WTC11 (cell line): Measurements from ENCODE around the gene CCDC112. TPM values are rescaled to one million over a fixed set of nuclear protein-coding genes. Genes with fewer than 3 reads are reported as not detected.

Source experiments
- ATAC-seq: fragments of 200-7000 bp; cut with Tn5 transposase; 2 replicates; pipeline ENCODE4 v1.10.0; 2021; ENCODE audit warnings: mild to moderate bottlenecking, moderate library complexity
- CTCF ChIA-PET: fragments of 300-600 bp; sonication (Branson Sonifier 250); formaldehyde crosslinking; loops from one replicate; lab custom pipeline; 2021; ENCODE audit warnings: antibody characterized with exemption; lab: Charles Lee
- POLR2A ChIA-PET: fragments of 350-600 bp; sonication (Branson Sonifier 250); formaldehyde crosslinking; loops from one replicate; lab custom pipeline; 2021; ENCODE audit warnings: antibody characterized with exemption; lab: Charles Lee
- DNase-seq: peaks from one replicate; pipeline ENCODE4 v3.0.0; 2021; ENCODE audit warnings: low spot score
- H3K27ac Mint-ChIP-seq: 2 replicates; pipeline ENCODE4 v1.8.0; 2021; ENCODE audit warnings: mixed read lengths
- H3K27me3 Mint-ChIP-seq: 2 replicates; pipeline ENCODE4 v1.8.0; 2021; ENCODE audit warnings: low read depth, mild to moderate bottlenecking, moderate library complexity, mixed read lengths
- H3K36me3 Mint-ChIP-seq: 2 replicates; pipeline ENCODE4 v1.8.0; 2021; ENCODE audit warnings: mixed read lengths
- H3K4me1 Mint-ChIP-seq: 2 replicates; pipeline ENCODE4 v1.8.0; 2022; ENCODE audit warnings: mixed read lengths
- H3K4me3 Mint-ChIP-seq: 2 replicates; pipeline ENCODE4 v1.8.0; 2021; ENCODE audit warnings: mild to moderate bottlenecking, moderate library complexity, mixed read lengths
- H3K9me3 Mint-ChIP-seq: 2 replicates; pipeline ENCODE4 v1.8.0; 2021; ENCODE audit warnings: mixed read lengths
- ARID4B ChIP-seq: sonication (generic); formaldehyde crosslinking; IDR thresholded peaks from 2 replicates; pipeline ENCODE4 v1.8.0; 2023; ENCODE audit warnings: missing genetic modification reagents, mild to moderate bottlenecking, borderline replicate concordance
- ESRRA ChIP-seq: sonication (generic); formaldehyde crosslinking; IDR thresholded peaks from 2 replicates; pipeline ENCODE4 v1.8.1; 2022; ENCODE audit warnings: mild to moderate bottlenecking, missing genetic modification reagents, borderline replicate concordance
- FOXJ3 ChIP-seq: sonication (generic); formaldehyde crosslinking; IDR thresholded peaks from 2 replicates; pipeline ENCODE4 v1.9.0; 2021; ENCODE audit warnings: missing genetic modification reagents, mild to moderate bottlenecking, borderline replicate concordance
- GTF2I ChIP-seq: fragments of 250-450 bp; sonication (Bioruptor Pico); conservative IDR thresholded peaks from 2 replicates; pipeline ENCODE4 v1.4.0; 2021; ENCODE audit warnings: mild to moderate bottlenecking
- HMGA2 ChIP-seq: fragments of 250-450 bp; sonication (Bioruptor Pico); IDR thresholded peaks from 2 replicates; pipeline ENCODE4 v1.4.0; 2021; ENCODE audit warnings: mild to moderate bottlenecking, moderate library complexity
- JAZF1 ChIP-seq: fragments of 250-450 bp; sonication (Bioruptor Pico); IDR thresholded peaks from 2 replicates; pipeline ENCODE4 v1.9.0; 2021; ENCODE audit warnings: moderate library complexity, mild to moderate bottlenecking, inconsistent platforms
- MAX ChIP-seq: sonication (generic); formaldehyde crosslinking; IDR thresholded peaks from 2 replicates; pipeline ENCODE4 v1.8.0; 2022; ENCODE audit warnings: mild to moderate bottlenecking, missing genetic modification reagents
- MXD4 ChIP-seq: fragments of 250-450 bp; sonication (Bioruptor Pico); IDR thresholded peaks from 2 replicates; pipeline ENCODE4 v1.8.0; 2021; ENCODE audit warnings: mild to moderate bottlenecking, moderate library complexity, borderline replicate concordance
- MYBL2 ChIP-seq: sonication (generic); formaldehyde crosslinking; IDR thresholded peaks from 2 replicates; pipeline ENCODE4 v1.8.1; 2023; ENCODE audit warnings: mild to moderate bottlenecking, moderate library complexity, missing genetic modification reagents
- NR2C2 ChIP-seq: sonication (generic); formaldehyde crosslinking; IDR thresholded peaks from 2 replicates; pipeline ENCODE4 v1.8.0; 2022; ENCODE audit warnings: mild to moderate bottlenecking, missing genetic modification reagents
- SMAD4 ChIP-seq: sonication (generic); formaldehyde crosslinking; IDR thresholded peaks from 2 replicates; pipeline ENCODE4 v1.8.0; 2022; ENCODE audit warnings: mild to moderate bottlenecking, missing genetic modification reagents
- SOX15 ChIP-seq: fragments of 250-450 bp; sonication (Bioruptor Pico); IDR thresholded peaks from 2 replicates; pipeline ENCODE4 v1.9.0; 2021; ENCODE audit warnings: mild to moderate bottlenecking
- SP1 ChIP-seq: sonication (generic); formaldehyde crosslinking; conservative IDR thresholded peaks from 2 replicates; pipeline ENCODE4 v1.8.1; 2022; ENCODE audit warnings: missing genetic modification reagents
- TP53 ChIP-seq: sonication (generic); formaldehyde crosslinking; IDR thresholded peaks from 2 replicates; pipeline ENCODE4 v1.8.1; 2023; ENCODE audit warnings: mild to moderate bottlenecking, missing genetic modification reagents
- ZNF121 ChIP-seq: sonication (generic); formaldehyde crosslinking; IDR thresholded peaks from 2 replicates; pipeline ENCODE4 v1.8.0; 2023; ENCODE audit warnings: missing genetic modification reagents
- ZNF263 ChIP-seq: sonication (generic); formaldehyde crosslinking; IDR thresholded peaks from 2 replicates; pipeline ENCODE4 v1.8.1; 2022; ENCODE audit warnings: low read depth, mild to moderate bottlenecking, moderate library complexity, missing genetic modification reagents
- ZNF396 ChIP-seq: fragments of 250-450 bp; sonication (Bioruptor Pico); IDR thresholded peaks from 2 replicates; pipeline ENCODE4 v1.8.0; 2021; ENCODE audit warnings: mild to moderate bottlenecking, moderate library complexity, borderline replicate concordance
- ZNF423 ChIP-seq: fragments of 250-450 bp; sonication (Bioruptor Pico); IDR thresholded peaks from 2 replicates; pipeline ENCODE4 v2.1.2; 2022; ENCODE audit warnings: mild to moderate bottlenecking, moderate library complexity
- total RNA-seq: library from RNA; stranded (reverse); gene quantifications from 3 replicates; pipeline ENCODE4 v1.2.3, GENCODE V29; 2021
- TF ChIP-seq, protein P1 (sequence below): sonication (generic); formaldehyde crosslinking; IDR thresholded peaks from 2 replicates; pipeline ENCODE4 v1.8.1; 2023; ENCODE audit warnings: mild to moderate bottlenecking, missing genetic modification reagents
- TF ChIP-seq, protein P2 (sequence below): sonication (generic); formaldehyde crosslinking; IDR thresholded peaks from 2 replicates; pipeline ENCODE4 v1.8.0; 2022; ENCODE audit warnings: missing genetic modification reagents
- TF ChIP-seq, protein P3 (sequence below): sonication (generic); formaldehyde crosslinking; IDR thresholded peaks from 2 replicates; pipeline ENCODE4 v1.8.1; 2023; ENCODE audit warnings: mild to moderate bottlenecking, missing genetic modification reagents, borderline replicate concordance
- TF ChIP-seq, protein P4 (sequence below): sonication (generic); formaldehyde crosslinking; IDR thresholded peaks from 2 replicates; pipeline ENCODE4 v1.8.1; 2022; ENCODE audit warnings: missing genetic modification reagents, borderline replicate concordance

The CCDC112 gene
- total RNA-seq, 1 experiment from 2014 or later = 12.2 TPM

DNA sequence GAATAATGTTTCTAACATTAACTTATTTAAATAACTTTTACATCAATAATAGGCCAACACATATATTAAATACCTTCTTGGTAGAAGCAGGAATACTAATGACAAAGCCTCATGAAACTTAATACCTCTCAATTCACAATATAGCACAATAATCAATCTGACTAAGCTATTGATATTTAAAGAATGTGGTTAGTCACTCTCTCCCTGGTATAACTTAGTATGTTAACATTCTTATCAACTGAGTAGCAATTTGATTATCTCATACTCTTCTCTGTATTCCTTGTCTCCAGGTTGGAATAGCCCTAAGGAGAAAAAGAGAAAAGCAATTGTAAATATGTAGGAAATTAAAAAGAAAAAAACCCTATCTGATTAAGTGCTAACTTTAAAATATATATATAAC, 28.8 kb downstream of the CCDC112 start:
- POLR2A ChIA-PET = no interaction called here
- no peak overlapping the region for H3K4me3 Mint-ChIP-seq
- peaks cover 13% of the 10 kb centered on the region for H3K36me3 Mint-ChIP-seq
- H3K9me3 Mint-ChIP-seq = no peaks in the 10 kb centered on the region
- H3K27ac Mint-ChIP-seq = no peak overlapping the region
- DNase-seq (no peak), ATAC-seq (no peak)
- CTCF ChIA-PET = no interaction called here
- TF ChIP-seq, protein P1, sequence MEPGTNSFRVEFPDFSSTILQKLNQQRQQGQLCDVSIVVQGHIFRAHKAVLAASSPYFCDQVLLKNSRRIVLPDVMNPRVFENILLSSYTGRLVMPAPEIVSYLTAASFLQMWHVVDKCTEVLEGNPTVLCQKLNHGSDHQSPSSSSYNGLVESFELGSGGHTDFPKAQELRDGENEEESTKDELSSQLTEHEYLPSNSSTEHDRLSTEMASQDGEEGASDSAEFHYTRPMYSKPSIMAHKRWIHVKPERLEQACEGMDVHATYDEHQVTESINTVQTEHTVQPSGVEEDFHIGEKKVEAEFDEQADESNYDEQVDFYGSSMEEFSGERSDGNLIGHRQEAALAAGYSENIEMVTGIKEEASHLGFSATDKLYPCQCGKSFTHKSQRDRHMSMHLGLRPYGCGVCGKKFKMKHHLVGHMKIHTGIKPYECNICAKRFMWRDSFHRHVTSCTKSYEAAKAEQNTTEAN (CRISPR knock-in tag) = no peak
- TF ChIP-seq TP53 (CRISPR knock-in tag) (no peak), ZNF263 (CRISPR knock-in tag) (no peak), GTF2I (no peak), ZNF121 (no peak), JAZF1 (no peak), ARID4B (CRISPR knock-in tag) (no peak)
- TF ChIP-seq, protein P2, sequence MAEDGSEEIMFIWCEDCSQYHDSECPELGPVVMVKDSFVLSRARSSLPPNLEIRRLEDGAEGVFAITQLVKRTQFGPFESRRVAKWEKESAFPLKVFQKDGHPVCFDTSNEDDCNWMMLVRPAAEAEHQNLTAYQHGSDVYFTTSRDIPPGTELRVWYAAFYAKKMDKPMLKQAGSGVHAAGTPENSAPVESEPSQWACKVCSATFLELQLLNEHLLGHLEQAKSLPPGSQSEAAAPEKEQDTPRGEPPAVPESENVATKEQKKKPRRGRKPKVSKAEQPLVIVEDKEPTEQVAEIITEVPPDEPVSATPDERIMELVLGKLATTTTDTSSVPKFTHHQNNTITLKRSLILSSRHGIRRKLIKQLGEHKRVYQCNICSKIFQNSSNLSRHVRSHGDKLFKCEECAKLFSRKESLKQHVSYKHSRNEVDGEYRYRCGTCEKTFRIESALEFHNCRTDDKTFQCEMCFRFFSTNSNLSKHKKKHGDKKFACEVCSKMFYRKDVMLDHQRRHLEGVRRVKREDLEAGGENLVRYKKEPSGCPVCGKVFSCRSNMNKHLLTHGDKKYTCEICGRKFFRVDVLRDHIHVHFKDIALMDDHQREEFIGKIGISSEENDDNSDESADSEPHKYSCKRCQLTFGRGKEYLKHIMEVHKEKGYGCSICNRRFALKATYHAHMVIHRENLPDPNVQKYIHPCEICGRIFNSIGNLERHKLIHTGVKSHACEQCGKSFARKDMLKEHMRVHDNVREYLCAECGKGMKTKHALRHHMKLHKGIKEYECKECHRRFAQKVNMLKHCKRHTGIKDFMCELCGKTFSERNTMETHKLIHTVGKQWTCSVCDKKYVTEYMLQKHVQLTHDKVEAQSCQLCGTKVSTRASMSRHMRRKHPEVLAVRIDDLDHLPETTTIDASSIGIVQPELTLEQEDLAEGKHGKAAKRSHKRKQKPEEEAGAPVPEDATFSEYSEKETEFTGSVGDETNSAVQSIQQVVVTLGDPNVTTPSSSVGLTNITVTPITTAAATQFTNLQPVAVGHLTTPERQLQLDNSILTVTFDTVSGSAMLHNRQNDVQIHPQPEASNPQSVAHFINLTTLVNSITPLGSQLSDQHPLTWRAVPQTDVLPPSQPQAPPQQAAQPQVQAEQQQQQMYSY = no peak
- H3K27me3 Mint-ChIP-seq = no peaks in the 10 kb centered on the region
- peaks cover 11% of the 10 kb centered on the region for H3K4me1 Mint-ChIP-seq

GRCh38 chr5:115265220-115265619, 31.2 kb downstream of the CCDC112 start:
- peaks cover 8% of the 10 kb centered on the region for H3K36me3 Mint-ChIP-seq
- H3K9me3 Mint-ChIP-seq = no peaks in the 10 kb centered on the region
- DNase-seq = no peak
- H3K27me3 Mint-ChIP-seq = no peaks in the 10 kb centered on the region
- H3K4me3 Mint-ChIP-seq = no peak overlapping the region
- ATAC-seq = no peak
- H3K4me1 Mint-ChIP-seq = peaks cover 23% of the 10 kb centered on the region
- H3K27ac Mint-ChIP-seq = no peak overlapping the region
- ChIA-PET CTCF (no interaction called here), POLR2A (no interaction called here)
- TF ChIP-seq SP1 (CRISPR knock-in tag) (no peak), NR2C2 (CRISPR knock-in tag) (no peak), JAZF1 (no peak), MYBL2 (CRISPR knock-in tag) (no peak), TP53 (CRISPR knock-in tag) (no peak), SOX15 (no peak), ZNF263 (CRISPR knock-in tag) (no peak), SMAD4 (no peak), FOXJ3 (CRISPR knock-in tag) (no peak), ESRRA (no peak), MAX (CRISPR knock-in tag) (no peak), ZNF423 (no peak), HMGA2 (CRISPR knock-in tag) (no peak), ZNF396 (CRISPR knock-in tag) (no peak), MXD4 (CRISPR knock-in tag) (no peak)
- TF ChIP-seq, protein P3, sequence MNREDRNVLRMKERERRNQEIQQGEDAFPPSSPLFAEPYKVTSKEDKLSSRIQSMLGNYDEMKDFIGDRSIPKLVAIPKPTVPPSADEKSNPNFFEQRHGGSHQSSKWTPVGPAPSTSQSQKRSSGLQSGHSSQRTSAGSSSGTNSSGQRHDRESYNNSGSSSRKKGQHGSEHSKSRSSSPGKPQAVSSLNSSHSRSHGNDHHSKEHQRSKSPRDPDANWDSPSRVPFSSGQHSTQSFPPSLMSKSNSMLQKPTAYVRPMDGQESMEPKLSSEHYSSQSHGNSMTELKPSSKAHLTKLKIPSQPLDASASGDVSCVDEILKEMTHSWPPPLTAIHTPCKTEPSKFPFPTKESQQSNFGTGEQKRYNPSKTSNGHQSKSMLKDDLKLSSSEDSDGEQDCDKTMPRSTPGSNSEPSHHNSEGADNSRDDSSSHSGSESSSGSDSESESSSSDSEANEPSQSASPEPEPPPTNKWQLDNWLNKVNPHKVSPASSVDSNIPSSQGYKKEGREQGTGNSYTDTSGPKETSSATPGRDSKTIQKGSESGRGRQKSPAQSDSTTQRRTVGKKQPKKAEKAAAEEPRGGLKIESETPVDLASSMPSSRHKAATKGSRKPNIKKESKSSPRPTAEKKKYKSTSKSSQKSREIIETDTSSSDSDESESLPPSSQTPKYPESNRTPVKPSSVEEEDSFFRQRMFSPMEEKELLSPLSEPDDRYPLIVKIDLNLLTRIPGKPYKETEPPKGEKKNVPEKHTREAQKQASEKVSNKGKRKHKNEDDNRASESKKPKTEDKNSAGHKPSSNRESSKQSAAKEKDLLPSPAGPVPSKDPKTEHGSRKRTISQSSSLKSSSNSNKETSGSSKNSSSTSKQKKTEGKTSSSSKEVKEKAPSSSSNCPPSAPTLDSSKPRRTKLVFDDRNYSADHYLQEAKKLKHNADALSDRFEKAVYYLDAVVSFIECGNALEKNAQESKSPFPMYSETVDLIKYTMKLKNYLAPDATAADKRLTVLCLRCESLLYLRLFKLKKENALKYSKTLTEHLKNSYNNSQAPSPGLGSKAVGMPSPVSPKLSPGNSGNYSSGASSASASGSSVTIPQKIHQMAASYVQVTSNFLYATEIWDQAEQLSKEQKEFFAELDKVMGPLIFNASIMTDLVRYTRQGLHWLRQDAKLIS (CRISPR knock-in tag) = no peak
- TF ChIP-seq, protein P4, sequence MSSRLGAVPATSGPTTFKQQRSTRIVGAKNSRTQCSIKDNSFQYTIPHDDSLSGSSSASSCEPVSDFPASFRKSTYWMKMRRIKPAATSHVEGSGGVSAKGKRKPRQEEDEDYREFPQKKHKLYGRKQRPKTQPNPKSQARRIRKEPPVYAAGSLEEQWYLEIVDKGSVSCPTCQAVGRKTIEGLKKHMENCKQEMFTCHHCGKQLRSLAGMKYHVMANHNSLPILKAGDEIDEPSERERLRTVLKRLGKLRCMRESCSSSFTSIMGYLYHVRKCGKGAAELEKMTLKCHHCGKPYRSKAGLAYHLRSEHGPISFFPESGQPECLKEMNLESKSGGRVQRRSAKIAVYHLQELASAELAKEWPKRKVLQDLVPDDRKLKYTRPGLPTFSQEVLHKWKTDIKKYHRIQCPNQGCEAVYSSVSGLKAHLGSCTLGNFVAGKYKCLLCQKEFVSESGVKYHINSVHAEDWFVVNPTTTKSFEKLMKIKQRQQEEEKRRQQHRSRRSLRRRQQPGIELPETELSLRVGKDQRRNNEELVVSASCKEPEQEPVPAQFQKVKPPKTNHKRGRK = no peak
